GM10248 (cell line): ENCODE measurements around the gene R3HCC1L.

Source experiments
- CTCF ChIA-PET: fragments of 300-600 bp; sonication (Branson Sonifier 250); formaldehyde crosslinking; extraction: SDS; loops from one replicate; lab custom pipeline; 2021; ENCODE audit warnings: antibody characterized with exemption; lab: Yijun Ruan, JAX
- POLR2A ChIA-PET: fragments of 350-650 bp; sonication (Branson Sonifier 250); formaldehyde crosslinking; extraction: SDS; loops from one replicate; lab custom pipeline; 2020; ENCODE audit warnings: antibody characterized with exemption; lab: Yijun Ruan, JAX
- DNase-seq: peaks from one replicate; pipeline ENCODE4 v3.0.0; 2012; ENCODE audit errors: extremely low spot score
- CTCF ChIP-seq: IDR thresholded peaks from 2 replicates; pipeline ENCODE4 v1.5.1; 2012; ENCODE audit warnings: mild to moderate bottlenecking, low read depth; ENCODE audit errors: extremely low read depth, missing control alignments, control extremely low read depth

Gene R3HCC1L

GRCh38 chr10:98272245-98272644 lies 137.8 kb downstream of the R3HCC1L start:
- no peak for TF ChIP-seq CTCF
- ChIA-PET POLR2A (no interaction called here), CTCF (interaction anchor here (1.0 kb wide), 1 partner anchor 21 kb away, joined by 4 read pairs; no protein-coding TSS in a partner anchor)
- DNase-seq: no peak

- ChIA-PET POLR2A (no interaction called here), CTCF (no interaction called here)
- DNase-seq: no peak
- no peak for TF ChIP-seq CTCF
Observed at GRCh38 chr10:98272656-98273055, 138.2 kb downstream of the R3HCC1L start.

- DNase-seq: no peak
- no peak for TF ChIP-seq CTCF
- ChIA-PET CTCF (no interaction called here), POLR2A (no interaction called here)
Observed at GRCh38 chr10:98273057-98273850, 138.8 kb downstream of the R3HCC1L start.

- no peak for DNase-seq
- TF ChIP-seq CTCF: no peak
- POLR2A ChIA-PET: no interaction called here
- CTCF ChIA-PET: no interaction called here
Observed at GRCh38 chr10:98274562-98274961, 140.1 kb downstream of the R3HCC1L start.

GRCh38 chr10:98276311-98276710 lies 141.9 kb downstream of the R3HCC1L start:
- POLR2A ChIA-PET: no interaction called here
- no peak for DNase-seq
- CTCF ChIA-PET: interaction anchor here (0.7 kb wide), 1 partner anchor 33 kb away, joined by 3 read pairs; no protein-coding TSS in a partner anchor
- no peak for TF ChIP-seq CTCF

GRCh38 chr10:98285416-98285815 lies 151.0 kb downstream of the R3HCC1L start:
- POLR2A ChIA-PET: no interaction called here

More at GRCh38 chr10:98285416-98285815, 151.0 kb downstream of the R3HCC1L start:
- CTCF ChIA-PET: interaction anchor here (1.2 kb wide), 1 partner anchor 25 kb away, joined by 5 read pairs; no protein-coding TSS in a partner anchor
- TF ChIP-seq CTCF: no peak
- DNase-seq: no peak
